Smooth muscle cell (in vitro differentiated cells): ENCODE results near the gene PLA2G7. TPM values are rescaled to one million over a fixed set of nuclear protein-coding genes. Genes with fewer than 3 reads are reported as not detected.

Experiments
- DNase-seq: peaks from one replicate; lab custom pipeline; 2025; ENCODE audit not compliant: unreplicated experiment; lab: John Stamatoyannopoulos, UW
- H2AFZ ChIP-seq: fragments of 200-600 bp; sonication (generic); 2 replicates; pipeline ENCODE4 v1.6.0; 2016; ENCODE audit warnings: antibody characterized with exemption, low read depth, mild to moderate bottlenecking
- H3F3A ChIP-seq: fragments of 200-600 bp; sonication (generic); 2 replicates; pipeline ENCODE4 v1.6.0; 2017; ENCODE audit warnings: antibody characterized with exemption, low read depth
- H3K27ac ChIP-seq: fragments of 200-600 bp; sonication (generic); 2 replicates; pipeline ENCODE4 v1.5.1; 2016; ENCODE audit warnings: low read depth, mild to moderate bottlenecking
- H3K27me3 ChIP-seq: fragments of 200-600 bp; sonication (generic); 2 replicates; pipeline ENCODE4 v1.6.1; 2016; ENCODE audit warnings: low read depth, mild to moderate bottlenecking
- H3K36me3 ChIP-seq: fragments of 200-600 bp; sonication (generic); 2 replicates; pipeline ENCODE4 v1.5.1; 2016; ENCODE audit warnings: low read depth
- H3K4me1 ChIP-seq: fragments of 200-600 bp; sonication (generic); 2 replicates; pipeline ENCODE4 v1.5.1; 2016; ENCODE audit warnings: low read depth
- H3K4me2 ChIP-seq: fragments of 200-600 bp; sonication (generic); 2 replicates; pipeline ENCODE4 v1.6.0; 2016; ENCODE audit warnings: mild to moderate bottlenecking
- H3K4me3 ChIP-seq: fragments of 200-600 bp; sonication (generic); 2 replicates; pipeline ENCODE4 v1.5.1; 2016; ENCODE audit warnings: mild to moderate bottlenecking
- H3K79me2 ChIP-seq: fragments of 200-600 bp; sonication (generic); 2 replicates; pipeline ENCODE4 v1.6.0; 2016; ENCODE audit warnings: low read depth, mild to moderate bottlenecking
- H3K9ac ChIP-seq: fragments of 200-600 bp; sonication (generic); 2 replicates; pipeline ENCODE4 v1.6.0; 2016; ENCODE audit warnings: low read depth
- H3K9me3 ChIP-seq: fragments of 200-600 bp; sonication (generic); replicated peaks from 2 replicates; pipeline ENCODE4 v1.5.1; 2016; ENCODE audit warnings: low read depth
- H4K20me1 ChIP-seq: fragments of 200-600 bp; sonication (generic); 2 replicates; pipeline ENCODE4 v1.6.0; 2016; ENCODE audit warnings: low read depth
- WGBS: methylation state at CpG from one replicate; pipeline ENCODE4 v1.1.7; 2016; ENCODE audit warnings: low lambda C conversion rate; 5-methylcytosine and 5-hydroxymethylcytosine counted together
- polyA plus RNA-seq: library from polyadenylated mRNA; unstranded; fragments of >200 nt; fragmentation: Nextera tagmentation; extraction: Ambion mirVana; gene quantifications from 2 replicates; pipeline ENCODE4 v1.2.1, GENCODE V29; 2016
- total RNA-seq: library from RNA; depleted of rRNA; stranded (reverse); fragments of >200 nt; gene quantifications from 2 replicates; pipeline ENCODE4 v1.2.3, GENCODE V29; 2014
- TF ChIP-seq, protein P1 (sequence below): fragments of 200-600 bp; sonication (generic); IDR thresholded peaks from 2 replicates; pipeline ENCODE4 v1.5.1; 2017; ENCODE audit warnings: borderline replicate concordance, mild to moderate bottlenecking, antibody characterized with exemption; ENCODE audit not compliant: insufficient read depth, poor library complexity, severe bottlenecking

PLA2G7 gene
- total and polyA plus RNA-seq, 2 experiments from 2014 or later: 0.30 to 1.2 TPM

DNA sequence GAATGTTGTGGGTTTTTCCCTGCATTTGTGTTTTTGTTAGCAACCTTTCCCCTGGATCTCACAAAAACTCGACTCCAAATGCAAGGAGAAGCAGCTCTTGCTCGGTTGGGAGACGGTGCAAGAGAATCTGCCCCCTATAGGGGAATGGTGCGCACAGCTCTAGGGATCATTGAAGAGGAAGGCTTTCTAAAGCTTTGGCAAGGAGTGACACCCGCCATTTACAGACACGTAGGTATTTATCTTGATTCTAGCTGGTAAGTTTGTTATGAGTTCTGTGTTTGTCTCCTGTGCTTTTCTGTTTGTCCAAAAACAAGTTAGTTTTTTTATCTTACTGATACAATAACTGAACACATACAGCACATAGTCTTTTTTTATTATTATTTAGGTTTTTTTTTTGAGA is 79.4 kb downstream of the PLA2G7 start:
- Histone ChIP-seq H3K4me3 (no peak overlapping the region), H2AFZ (no peak overlapping the region), H4K20me1 (no peaks in the 10 kb centered on the region), H3K9ac (no peak overlapping the region), H3K9me3 (no peaks in the 10 kb centered on the region), H3F3A (no peaks in the 10 kb centered on the region), H3K79me2 (no peaks in the 10 kb centered on the region), H3K27ac (no peak overlapping the region), H3K4me1 (no peaks in the 10 kb centered on the region), H3K4me2 (no peak overlapping the region), H3K27me3 (peaks cover 19% of the 10 kb centered on the region), H3K36me3 (no peaks in the 10 kb centered on the region)
- 21% methylated on average over 6 of the region's 6 CpGs for WGBS
- TF ChIP-seq, protein P1, sequence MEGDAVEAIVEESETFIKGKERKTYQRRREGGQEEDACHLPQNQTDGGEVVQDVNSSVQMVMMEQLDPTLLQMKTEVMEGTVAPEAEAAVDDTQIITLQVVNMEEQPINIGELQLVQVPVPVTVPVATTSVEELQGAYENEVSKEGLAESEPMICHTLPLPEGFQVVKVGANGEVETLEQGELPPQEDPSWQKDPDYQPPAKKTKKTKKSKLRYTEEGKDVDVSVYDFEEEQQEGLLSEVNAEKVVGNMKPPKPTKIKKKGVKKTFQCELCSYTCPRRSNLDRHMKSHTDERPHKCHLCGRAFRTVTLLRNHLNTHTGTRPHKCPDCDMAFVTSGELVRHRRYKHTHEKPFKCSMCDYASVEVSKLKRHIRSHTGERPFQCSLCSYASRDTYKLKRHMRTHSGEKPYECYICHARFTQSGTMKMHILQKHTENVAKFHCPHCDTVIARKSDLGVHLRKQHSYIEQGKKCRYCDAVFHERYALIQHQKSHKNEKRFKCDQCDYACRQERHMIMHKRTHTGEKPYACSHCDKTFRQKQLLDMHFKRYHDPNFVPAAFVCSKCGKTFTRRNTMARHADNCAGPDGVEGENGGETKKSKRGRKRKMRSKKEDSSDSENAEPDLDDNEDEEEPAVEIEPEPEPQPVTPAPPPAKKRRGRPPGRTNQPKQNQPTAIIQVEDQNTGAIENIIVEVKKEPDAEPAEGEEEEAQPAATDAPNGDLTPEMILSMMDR: peak; percentile 27
- no peak for DNase-seq

Other genes with a start within 250 kb of the PLA2G7 start
- gene RCAN2, start 243.9 kb downstream of the PLA2G7 start, total RNA-seq: 1.1 and 2.7 TPM in 2 replicates
- gene RCAN2, start 243.9 kb downstream of the PLA2G7 start, polyA plus RNA-seq: 2.5 and 3.1 TPM in 2 replicates
- 0.40 and 2.4 TPM in 2 replicates for gene CYP39A1, start 82.6 kb downstream of the PLA2G7 start, total RNA-seq
- 0.63 TPM in 1 of 2 replicates, not detected in the other for gene CYP39A1, start 82.6 kb downstream of the PLA2G7 start, polyA plus RNA-seq
- gene SLC25A27, start 82.4 kb downstream of the PLA2G7 start, total RNA-seq: 3.7 and 4.9 TPM in 2 replicates
- 0.22 and 2.9 TPM in 2 replicates for gene SLC25A27, start 82.4 kb downstream of the PLA2G7 start, polyA plus RNA-seq
- gene TDRD6, start 47.5 kb downstream of the PLA2G7 start, total RNA-seq: under 0.01 TPM in 1 of 2 replicates, not detected in the other
- not detected in 2 replicates for gene TDRD6, start 47.5 kb downstream of the PLA2G7 start, polyA plus RNA-seq
- not detected in 2 replicates for gene ANKRD66, start 11.6 kb upstream of the PLA2G7 start, total RNA-seq
- gene ANKRD66, start 11.6 kb upstream of the PLA2G7 start, polyA plus RNA-seq: not detected in 2 replicates
- gene MEP1A, start 58.0 kb upstream of the PLA2G7 start, total RNA-seq: not detected in 2 replicates
- gene MEP1A, start 58.0 kb upstream of the PLA2G7 start, polyA plus RNA-seq: not detected in 2 replicates
- gene ADGRF5, start 186.6 kb upstream of the PLA2G7 start, total RNA-seq: 0.13 TPM in 1 of 2 replicates, not detected in the other
- gene ADGRF5, start 186.6 kb upstream of the PLA2G7 start, polyA plus RNA-seq: not detected in 2 replicates